Measurements from ENCODE around the gene JSRP1. TPM values are rescaled to one million over a fixed set of nuclear protein-coding genes. Genes with fewer than 3 reads are reported as not detected.

Gene JSRP1
- total RNA-seq, 2 donors from 2014 or later: 0.55 to 2.6 TPM

DNA sequence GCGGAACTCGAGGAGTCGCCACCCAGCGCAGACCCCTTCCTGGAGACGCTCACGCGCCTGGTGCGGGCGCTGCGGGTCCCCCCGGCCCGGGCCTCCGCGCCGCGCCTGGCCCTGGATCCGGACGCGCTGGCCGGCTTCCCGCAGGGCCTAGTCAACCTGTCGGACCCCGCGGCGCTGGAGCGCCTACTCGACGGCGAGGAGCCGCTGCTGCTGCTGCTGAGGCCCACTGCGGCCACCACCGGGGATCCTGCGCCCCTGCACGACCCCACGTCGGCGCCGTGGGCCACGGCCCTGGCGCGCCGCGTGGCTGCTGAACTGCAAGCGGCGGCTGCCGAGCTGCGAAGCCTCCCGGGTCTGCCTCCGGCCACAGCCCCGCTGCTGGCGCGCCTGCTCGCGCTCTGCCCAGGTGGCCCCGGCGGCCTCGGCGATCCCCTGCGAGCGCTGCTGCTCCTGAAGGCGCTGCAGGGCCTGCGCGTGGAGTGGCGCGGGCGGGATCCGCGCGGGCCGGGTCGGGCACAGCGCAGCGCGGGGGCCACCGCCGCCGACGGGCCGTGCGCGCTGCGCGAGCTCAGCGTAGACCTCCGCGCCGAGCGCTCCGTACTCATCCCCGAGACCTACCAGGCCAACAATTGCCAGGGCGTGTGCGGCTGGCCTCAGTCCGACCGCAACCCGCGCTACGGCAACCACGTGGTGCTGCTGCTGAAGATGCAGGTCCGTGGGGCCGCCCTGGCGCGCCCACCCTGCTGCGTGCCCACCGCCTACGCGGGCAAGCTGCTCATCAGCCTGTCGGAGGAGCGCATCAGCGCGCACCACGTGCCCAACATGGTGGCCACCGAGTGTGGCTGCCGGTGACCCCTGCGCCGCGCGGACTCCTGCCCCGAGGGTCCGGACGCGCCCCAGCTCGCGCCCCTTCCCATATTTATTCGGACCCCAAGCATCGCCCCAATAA lies 4.8 kb downstream of the JSRP1 start:
- intact Hi-C loops (cut with DNase I, micrococcal nuclease): no loop called here
- ATAC-seq (no peak), DNase-seq (no peak)

GRCh38 chr19:2250766-2251105 lies 5.5 kb downstream of the JSRP1 start:
- intact Hi-C loops (cut with DNase I, micrococcal nuclease): no loop called here
- DNase-seq (no peak), ATAC-seq (no peak)

- intact Hi-C loops (cut with DNase I, micrococcal nuclease): loop anchor here in 1 of 2 donors (10.0 kb wide), 1 partner anchor 75 kb away; the partner anchor contains the start of genes LSM7 and SPPL2B
- ATAC-seq: peak; percentile 16
- no peak for DNase-seq
Measured at GRCh38 chr19:2249880-2250765, 6.1 kb downstream of the JSRP1 start.

DNA sequence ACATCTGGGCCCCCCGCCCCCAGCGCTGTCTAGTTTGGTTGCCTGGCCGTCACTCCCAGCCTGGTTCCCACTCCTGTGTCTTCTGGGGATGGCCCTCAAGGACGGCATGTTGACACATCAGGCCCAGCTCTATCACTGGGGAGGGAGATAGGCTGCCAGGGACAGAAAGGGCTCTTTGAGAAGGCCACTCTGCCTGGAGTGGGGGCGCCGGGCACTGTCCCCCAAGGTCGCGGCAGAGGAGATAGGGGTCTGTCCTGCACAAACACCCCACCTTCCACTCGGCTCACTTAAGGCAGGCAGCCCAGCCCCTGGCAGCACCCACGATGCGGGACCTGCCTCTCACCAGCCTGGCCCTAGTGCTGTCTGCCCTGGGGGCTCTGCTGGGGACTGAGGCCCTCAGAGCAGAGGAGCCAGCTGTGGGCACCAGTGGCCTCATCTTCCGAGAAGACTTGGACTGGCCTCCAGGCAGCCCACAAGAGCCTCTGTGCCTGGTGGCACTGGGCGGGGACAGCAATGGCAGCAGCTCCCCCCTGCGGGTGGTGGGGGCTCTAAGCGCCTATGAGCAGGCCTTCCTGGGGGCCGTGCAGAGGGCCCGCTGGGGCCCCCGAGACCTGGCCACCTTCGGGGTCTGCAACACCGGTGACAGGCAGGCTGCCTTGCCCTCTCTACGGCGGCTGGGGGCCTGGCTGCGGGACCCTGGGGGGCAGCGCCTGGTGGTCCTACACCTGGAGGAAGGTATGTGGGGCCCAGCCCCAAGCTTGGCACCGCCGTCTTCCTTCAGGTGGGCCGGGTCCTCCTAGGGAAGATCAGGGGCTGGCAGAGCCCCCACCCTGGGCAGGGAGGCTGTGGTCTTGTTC lies 7.0 kb downstream of the JSRP1 start, which contains the start of gene AMH:
Gene AMH, plus strand, starts transcription at position 314 of the 857 bp plus-strand sequence. Its CDS starts 10 bp downstream, at position 324.
- DNase-seq: no peak
- peak; percentile 14 for ATAC-seq
- intact Hi-C loops (cut with DNase I, micrococcal nuclease): loop anchor here in 1 of 2 donors (10.0 kb wide), 1 partner anchor 76 kb away; the partner anchor contains the start of genes LSM7 and SPPL2B

GRCh38 chr19:2248136-2249009 lies 7.8 kb downstream of the JSRP1 start:
- intact Hi-C loops (cut with DNase I, micrococcal nuclease): loop anchor here in 1 of 2 donors (10.0 kb wide), 1 partner anchor 76 kb away; the partner anchor contains the start of genes LSM7 and SPPL2B
- DNase-seq: no peak

DNA sequence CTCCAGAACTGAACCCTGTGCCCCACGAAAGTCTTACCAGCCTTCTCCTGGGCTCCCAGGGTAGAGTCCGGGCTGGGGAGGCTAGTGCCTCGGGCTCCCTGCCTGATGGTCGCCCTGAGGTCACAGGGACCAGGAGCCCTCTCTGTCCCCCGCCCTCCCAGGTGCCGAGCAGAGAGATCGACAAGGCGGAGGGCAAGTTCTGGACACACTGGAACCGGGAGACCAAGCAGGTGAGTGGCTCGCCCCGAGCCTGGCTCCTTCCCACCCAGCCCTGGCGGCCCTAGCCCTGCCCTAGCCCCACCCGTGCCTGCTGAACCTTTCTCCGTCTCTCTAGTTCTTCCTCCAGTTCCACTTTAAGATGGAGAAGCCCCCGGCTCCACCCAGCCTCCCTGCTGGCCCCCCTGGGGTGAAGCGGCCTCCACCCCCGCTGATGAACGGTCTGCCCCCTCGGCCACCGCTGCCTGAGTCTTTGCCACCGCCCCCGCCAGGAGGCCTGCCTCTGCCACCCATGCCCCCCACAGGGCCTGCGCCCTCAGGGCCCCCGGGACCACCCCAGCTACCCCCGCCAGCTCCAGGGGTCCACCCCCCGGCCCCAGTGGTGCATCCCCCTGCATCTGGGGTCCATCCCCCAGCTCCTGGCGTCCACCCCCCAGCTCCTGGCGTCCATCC lies 8.7 kb downstream of the JSRP1 start:
- ATAC-seq (no peak), DNase-seq (no peak)
- intact Hi-C loops (cut with DNase I, micrococcal nuclease): loop anchor here in 1 of 2 donors (10.0 kb wide), 1 partner anchor 77 kb away; the partner anchor contains the start of genes LSM7 and SPPL2B

More at GRCh38 chr19:2248136-2249009, 7.8 kb downstream of the JSRP1 start:
- no peak for ATAC-seq

DNA sequence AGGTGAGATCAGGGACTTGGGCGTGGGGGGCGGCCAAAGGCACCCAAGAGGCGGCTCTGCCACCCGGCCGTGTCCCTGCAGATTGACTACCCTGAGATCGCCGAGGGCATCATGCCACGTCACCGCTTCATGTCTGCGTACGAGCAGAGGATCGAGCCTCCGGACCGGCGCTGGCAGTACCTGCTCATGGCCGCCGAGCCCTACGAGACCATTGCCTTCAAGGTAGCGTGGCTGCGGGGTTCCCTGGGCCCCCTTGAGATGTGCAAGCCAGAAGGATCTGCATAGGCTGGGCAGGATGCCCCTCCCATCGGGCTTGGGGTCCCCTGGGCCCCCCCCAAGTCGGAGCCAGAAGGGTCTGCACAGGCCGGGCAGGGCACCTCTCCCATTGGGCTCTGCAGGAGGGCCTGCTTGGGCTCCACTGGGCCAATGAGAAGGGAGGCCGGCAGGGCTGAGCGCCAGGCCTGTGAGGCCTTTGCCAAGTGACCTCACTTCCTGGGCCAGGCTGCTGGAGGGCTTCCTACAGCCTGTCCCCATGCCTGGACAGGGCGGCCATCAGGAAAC lies 9.3 kb downstream of the JSRP1 start:
- DNase-seq: no peak
- ATAC-seq: no peak
- intact Hi-C loops (cut with DNase I, micrococcal nuclease): loop anchor here in 1 of 2 donors (10.0 kb wide), 1 partner anchor 78 kb away; the partner anchor contains the start of genes LSM7 and SPPL2B

DNA sequence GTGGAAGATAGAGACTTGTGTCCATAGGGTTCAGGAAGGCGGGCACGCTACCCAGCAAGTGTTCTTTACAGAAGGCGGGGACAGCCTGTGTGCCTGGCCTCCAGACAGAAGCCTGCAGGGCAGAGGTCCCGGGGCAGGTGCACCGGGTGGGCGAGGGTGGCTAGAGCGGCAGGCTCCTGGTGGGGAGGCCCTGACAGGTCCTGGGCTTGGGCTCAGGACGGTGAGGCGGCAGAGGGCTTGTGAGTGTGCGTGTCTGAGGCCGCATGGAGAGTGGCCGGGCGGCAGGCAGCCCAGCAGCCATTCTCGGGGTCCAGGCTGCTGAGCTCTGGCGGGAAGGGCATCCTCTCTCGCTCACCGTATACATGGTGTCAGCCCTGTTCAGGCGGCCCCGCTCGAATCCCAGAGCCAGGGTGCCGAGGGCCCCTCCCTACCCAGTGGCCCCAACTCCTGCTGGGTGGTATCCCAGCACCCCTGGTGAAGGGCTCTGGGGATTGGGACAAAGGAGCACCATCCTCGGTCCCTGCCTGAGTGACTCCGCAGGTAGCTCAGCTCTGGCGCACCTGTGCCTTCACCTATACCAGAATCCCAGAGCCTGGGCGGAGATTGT lies 10.1 kb downstream of the JSRP1 start:
- intact Hi-C loops (cut with DNase I, micrococcal nuclease): loop anchor here in 1 of 2 donors (10.0 kb wide), 1 partner anchor 79 kb away; the partner anchor contains the start of genes LSM7 and SPPL2B
- DNase-seq: no peak
- no peak for ATAC-seq

GRCh38 chr19:2245273-2245672 lies 10.9 kb downstream of the JSRP1 start:
- intact Hi-C loops (cut with DNase I, micrococcal nuclease): loop anchor here in 1 of 2 donors (10.0 kb wide), 1 partner anchor 80 kb away; the partner anchor contains the start of genes LSM7 and SPPL2B
- ATAC-seq (no peak), DNase-seq (no peak)

DNA sequence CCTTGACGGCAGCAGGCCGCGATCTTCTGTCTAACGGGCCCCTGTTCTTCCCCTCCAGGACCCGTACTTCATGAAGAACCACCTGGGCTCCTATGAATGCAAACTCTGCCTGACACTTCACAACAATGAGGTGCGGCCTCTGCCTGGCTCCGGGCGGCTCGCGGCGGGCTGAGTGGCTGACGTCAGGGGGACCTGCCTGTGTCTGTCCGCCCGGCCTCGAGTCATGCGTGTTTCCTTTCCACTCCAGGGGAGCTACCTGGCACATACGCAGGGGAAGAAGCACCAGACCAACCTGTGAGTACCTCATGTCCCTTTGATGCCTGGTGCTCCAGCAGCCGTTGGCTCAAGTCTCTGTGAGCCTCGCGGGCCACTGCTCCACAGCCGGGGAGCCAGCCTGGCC lies 11.7 kb downstream of the JSRP1 start:
- DNase-seq (no peak), ATAC-seq (no peak)
- intact Hi-C loops (cut with DNase I, micrococcal nuclease): loop anchor here in 1 of 2 donors (10.0 kb wide), 1 partner anchor 80 kb away; the partner anchor contains the start of genes LSM7 and SPPL2B

DNA sequence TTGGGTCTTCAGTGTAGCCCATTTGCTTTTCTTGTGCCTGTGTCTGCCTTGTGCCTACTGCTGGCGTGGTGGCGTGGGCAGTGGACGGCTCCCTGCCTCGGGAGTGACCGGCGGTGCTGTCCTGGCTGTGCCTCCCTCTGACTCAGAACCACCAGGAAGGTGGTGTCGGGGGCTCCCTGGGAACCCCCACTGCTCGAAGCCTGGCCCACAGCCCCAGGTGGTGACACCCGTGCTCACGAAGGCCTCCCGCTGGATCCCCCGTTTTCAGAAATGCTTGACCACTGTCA lies 12.1 kb downstream of the JSRP1 start:
- intact Hi-C loops (cut with DNase I, micrococcal nuclease): loop anchor here in 1 of 2 donors (10.0 kb wide), 1 partner anchor 81 kb away; the partner anchor contains the start of genes LSM7 and SPPL2B
- DNase-seq: no peak
- no peak for ATAC-seq

DNA sequence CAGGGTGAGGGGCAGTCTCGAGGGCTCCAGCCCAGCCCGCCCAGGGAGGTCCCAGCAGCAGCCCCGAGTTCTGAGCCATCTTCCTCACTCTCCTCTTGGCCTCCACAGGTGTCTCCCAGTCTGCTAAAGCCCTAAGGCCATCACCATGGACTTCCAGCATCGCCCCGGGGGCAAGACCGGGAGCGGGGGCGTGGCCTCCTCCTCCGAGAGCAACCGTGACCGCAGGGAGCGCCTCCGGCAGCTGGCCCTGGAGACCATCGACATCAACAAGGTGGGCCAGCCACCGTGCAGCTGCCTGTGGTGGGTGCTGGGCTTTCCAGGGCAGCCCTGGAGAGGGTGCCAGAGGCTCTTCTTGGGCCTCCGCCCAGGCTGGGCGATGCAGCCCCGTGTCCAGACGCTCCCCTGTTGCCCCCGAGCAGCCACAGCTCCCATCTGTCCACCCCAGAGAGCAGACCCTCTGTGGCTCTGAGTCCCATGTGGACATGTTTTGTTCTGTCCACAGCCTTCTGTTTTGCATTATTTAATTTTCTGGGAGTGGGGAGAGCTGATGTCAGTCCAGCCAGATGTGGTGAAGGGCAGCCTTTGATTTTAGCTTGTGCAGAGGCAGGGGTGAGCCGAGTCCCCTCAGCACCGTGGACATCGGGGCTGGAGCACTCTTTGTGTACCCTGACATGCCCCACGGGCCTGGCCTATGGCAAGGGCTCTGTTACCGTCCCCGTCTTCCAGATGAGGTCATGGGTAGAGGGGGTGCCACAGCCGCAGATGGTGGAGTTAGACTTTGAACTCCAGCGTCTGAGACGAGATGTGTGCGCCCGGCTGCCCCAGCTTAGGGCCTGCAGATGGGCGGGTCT lies 12.7 kb downstream of the JSRP1 start:
- intact Hi-C loops (cut with DNase I, micrococcal nuclease): loop anchor here in 1 of 2 donors (10.0 kb wide), 1 partner anchor 81 kb away; the partner anchor contains the start of genes LSM7 and SPPL2B
- ATAC-seq (peak; percentile 70), DNase-seq (no peak)

DNA sequence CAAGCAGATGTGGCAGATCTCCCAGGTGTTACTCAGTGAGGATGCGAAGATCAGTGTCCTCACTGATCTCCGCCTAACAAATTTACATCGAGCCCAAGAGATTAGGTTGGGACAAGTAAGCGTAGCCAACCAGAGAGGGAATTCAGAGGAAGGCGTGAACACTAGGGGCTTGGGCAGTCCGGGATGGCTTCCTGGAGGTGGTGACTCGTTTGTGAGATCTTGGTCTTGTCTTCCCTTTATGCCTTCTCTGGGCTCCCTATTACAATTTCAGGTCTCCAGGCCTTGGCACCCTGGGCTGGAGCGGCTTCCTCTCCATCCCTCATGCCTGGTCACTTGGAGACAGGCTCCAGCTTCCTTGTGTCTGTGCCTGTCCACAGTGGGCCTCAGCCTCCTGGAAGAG lies 13.4 kb downstream of the JSRP1 start:
- no peak for ATAC-seq
- no peak for DNase-seq
- intact Hi-C loops (cut with DNase I, micrococcal nuclease): loop anchor here in 1 of 2 donors (10.0 kb wide), 1 partner anchor 82 kb away; the partner anchor contains the start of genes LSM7 and SPPL2B

GRCh38 chr19:2242092-2242537 lies 14.1 kb downstream of the JSRP1 start:
- DNase-seq (no peak), ATAC-seq (peak; percentile 75)
- intact Hi-C loops (cut with DNase I, micrococcal nuclease): loop anchor here in 1 of 2 donors (10.0 kb wide), 1 partner anchor 83 kb away; the partner anchor contains the start of genes LSM7 and SPPL2B

Data from left colon (tissue), 2 donors.